ENCODE results near the gene RFX4.
A peak's percentile ranks its signal among the peaks of the same experiment; 100 is the strongest.

Gene RFX4

DNA sequence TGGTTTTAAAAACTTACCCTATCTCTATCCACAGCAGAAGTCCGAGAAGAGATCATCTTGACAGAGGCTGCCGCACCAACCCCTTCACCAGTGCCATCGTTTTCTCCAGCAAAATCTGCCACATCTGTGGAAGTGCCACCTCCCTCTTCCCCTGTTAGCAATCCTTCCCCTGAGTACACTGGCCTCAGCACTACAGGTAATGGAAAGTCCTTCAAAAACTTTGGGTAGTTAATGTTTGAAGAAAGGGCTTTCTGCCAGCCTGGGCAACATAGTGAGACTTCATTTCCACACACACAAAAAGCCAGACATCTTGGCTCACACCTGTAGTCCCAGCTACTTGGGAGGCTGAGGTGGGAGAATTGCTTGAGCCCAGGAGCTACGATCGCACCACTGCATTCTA is 150.1 kb downstream of the RFX4 start:
- no peak for DNase-seq (ENCODE audit: low read depth in 2 of 2)

DNA sequence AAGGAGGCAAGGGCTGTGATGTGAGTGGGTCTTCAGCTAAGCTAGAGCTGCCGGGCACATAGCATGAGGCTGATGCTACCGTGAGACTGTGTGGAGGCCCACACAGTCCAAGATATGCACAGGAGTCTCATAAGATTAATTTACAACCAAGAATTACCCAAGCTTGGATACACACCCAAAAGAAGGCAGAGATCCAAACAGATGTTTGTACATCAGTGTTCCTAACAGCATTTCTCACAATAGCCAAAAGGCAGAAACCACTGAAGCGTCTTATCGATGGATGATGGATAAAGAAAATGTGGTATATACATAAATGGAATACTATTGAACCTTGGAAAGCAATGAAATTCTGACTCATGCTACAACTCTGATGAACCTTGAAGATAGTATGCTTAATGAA is 150.9 kb downstream of the RFX4 start:
- no peak for DNase-seq (ENCODE audit: low read depth in 2 of 2)

DNA sequence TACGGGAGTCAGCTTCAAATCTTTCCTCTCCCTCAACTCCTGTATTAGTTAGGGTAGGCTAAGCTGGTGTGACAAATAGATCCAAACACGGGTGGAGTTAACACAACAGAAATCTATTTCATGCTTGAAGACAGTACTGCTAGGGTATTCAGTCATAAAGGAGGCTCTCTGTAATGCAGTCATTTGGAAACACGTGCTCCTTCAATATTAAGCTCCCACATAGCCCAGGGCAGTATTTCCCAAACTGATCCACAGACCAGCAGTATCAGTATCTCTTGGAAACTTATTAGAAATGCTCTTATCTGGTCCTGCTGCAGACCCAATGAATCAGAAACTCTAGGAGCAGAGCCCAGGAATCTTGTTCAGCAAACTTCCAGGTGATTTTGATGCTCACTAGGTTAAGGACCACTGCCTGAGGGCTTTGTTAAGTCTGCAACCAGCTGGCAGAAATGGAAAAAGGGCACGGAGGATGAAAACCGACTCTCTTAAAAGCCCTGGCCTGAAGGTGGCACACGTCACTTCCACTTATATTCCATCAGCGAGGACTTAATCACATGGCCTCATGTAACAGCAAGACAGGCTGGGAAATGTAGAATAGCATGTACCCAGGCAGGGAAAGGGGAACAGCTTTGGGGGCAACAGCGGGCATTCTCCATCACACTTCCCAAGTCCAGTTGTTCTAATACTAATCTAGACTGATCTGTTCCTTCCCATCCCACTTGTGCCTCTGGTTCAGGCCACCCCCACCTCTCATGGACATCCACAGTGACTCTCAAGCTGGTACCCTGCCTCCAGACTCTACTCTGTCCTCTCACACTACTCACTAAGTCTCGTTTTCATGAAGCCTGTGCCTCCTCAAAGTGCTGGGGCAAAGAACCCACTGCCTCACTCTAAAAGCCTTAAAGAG is 153.5 kb downstream of the RFX4 start:
- no peak for DNase-seq (ENCODE audit: low read depth in 2 of 2)

DNA sequence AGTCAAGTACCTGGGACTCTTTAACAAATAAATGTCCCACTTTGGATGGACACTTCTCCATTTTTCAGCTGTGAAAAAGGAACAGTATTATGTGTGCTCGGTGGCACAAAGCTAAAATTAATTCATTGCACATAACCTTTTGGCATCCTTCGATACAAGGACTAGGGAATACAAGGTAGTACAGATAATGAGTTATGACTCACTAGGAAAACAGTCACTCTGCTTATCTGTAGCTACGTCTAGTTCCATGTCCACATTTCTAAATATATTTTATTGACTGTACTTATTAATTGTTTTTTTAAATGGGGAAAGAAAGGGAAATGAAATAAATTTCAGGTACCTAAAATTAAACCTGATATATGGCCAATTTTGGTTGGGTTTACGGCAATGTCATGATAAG is 156.5 kb downstream of the RFX4 start:
- DNase-seq (ENCODE audit: low read depth in 2 of 2): no peak

DNA sequence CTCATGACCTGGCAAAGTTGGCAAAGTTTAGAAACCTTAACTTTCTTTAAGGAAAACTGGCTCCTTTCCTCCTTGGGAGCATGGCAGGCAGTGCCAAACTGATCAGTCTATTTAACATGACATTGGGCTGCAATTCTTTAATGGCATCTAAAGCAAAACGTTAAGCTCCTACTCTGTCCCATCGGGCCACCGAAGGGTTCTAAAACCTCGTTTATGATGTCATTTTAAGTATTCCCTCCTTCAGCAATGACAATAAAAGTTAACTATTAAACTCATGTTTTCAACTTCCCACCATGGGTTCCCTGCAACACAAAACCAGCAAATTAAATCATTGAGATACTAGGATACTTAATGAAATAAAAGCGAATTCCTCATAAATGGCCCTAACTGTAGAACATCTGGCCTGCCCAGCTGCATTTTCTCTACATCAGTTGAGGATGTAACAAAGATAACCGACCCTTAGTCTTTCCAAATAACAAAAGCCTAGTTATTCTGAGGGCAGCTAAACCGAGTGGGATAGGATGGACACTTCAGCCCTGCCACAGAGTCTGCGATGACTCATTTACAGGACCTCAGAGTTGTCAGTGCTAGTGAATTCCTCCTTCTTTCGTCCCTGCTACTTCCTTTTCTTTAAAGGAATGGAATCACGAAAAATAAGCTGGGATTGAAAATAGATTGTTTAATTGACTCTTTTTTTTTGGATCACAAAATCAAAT is 157.2 kb downstream of the RFX4 start:
- DNase-seq (ENCODE audit: low read depth in 2 of 2): no peak

DNA sequence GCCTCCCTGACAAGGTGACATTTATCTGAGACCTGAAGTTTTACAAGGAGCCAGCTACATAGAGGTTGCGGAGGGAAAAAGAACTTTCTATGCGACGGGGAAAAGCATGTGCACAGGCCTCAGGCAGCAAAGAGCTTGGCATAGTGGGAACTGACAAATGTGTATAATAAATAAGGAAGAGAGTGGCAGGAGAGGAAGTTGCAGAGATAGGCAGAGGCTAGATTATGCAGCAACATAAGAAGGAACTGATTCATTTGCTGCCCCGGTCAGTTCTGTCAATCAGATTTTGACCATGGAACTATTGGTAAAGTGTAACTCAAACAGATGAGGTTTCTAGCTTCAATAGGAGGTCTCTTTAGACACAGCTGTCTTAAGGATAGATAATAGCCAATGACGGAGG is 158.0 kb downstream of the RFX4 start:
- no peak for DNase-seq (ENCODE audit: low read depth in 2 of 2)

DNA sequence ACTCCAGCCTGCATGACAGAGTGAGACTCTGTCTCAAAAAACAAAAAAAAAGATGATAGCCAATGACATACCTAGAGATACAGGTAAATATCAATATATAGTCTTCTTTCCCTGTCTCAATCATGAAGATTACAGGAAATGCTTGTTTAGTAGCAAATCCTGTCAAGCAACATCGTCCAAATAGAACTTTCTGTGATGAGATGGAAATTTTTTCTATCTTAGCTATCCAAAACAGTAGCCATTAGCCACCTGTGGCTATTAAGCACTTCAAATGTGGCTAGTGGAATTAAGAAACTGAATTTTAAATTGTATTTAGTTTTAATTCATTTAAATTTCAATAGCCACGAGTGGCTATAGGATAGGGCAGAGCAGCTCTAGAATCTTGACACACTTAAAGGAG is 158.4 kb downstream of the RFX4 start:
- DNase-seq (ENCODE audit: low read depth in 2 of 2): no peak

DNA sequence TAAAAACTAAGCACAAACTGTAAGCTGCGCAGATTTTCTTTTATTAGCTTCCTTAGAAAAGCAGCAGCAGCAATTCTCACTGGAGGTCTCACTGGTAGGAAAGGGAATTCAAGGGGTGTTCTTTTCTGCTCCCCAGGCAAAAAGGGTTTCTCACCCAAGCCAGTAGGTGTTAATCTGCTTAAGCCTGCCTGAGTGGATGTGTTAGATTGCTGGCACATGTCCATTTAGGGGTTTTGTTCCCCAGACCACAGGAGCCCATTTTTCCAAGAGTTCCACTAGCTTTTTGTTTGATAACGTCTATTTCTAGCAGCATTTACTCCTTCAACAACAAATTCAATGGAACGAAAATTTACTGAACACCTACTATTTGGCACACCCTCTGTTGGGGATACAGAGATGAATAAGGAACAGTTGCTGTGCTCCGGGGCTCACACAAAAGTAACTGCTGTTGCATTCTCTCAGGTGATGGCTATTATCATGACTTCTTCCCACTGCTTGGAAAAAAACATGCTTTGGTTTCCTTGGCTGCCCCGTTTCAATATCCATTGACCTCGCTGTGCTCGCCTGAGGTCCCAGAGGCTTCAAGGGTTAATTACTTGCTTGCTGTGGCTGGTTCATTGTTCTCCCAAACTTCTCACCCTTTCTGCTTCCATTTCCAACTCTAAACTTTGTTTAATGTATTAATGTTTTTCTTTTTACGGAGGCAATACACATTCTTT is 160.6 kb downstream of the RFX4 start:
- DNase-seq (ENCODE audit: low read depth in 2 of 2): no peak

DNA sequence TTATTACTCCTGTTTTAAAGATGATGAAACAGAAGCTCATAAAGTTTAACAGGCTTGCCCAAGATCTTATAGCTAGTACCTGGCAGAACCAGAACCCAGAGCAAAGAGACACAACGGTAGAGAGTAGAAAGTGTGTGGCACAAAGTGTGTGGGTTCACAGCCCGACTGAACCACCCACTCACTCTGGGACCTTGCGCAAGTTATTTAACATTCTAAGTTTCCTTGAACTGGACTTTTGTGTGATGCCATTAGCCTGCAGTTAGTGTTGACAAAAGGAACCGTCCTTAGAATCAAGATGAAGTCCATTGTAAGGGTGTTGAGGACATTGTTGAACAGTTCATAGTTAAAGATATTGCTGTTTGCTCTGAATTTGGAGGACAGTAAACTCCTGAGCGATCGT is 161.8 kb downstream of the RFX4 start:
- no peak for DNase-seq (ENCODE audit: low read depth in 2 of 2)

DNA sequence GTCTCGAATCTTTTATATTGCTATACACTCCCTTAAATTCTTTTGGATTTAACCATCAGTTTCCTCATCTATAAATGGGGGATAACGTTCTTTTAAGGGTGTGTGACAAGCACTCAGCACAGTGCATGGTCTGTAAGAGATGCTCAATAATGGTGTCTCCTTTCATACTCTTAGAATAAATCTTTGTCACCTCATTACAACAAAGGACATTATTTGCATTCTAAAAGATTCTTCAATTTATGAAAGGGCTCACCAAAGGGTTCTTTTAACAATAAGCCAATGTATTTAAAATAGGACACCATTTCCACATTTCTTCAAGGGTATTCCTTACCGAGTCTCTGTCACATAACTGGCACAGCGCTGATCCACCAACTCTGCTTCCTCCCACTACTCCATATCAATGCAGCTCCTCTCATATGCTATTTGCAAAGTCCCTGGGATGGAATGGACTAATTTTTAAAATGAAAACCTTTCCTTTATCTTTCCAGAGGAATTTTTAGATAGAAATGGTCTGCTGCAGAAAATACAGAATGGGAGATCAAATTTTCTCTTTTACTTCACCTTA is 162.5 kb downstream of the RFX4 start:
- DNase-seq (ENCODE audit: low read depth in 2 of 2): no peak

DNA sequence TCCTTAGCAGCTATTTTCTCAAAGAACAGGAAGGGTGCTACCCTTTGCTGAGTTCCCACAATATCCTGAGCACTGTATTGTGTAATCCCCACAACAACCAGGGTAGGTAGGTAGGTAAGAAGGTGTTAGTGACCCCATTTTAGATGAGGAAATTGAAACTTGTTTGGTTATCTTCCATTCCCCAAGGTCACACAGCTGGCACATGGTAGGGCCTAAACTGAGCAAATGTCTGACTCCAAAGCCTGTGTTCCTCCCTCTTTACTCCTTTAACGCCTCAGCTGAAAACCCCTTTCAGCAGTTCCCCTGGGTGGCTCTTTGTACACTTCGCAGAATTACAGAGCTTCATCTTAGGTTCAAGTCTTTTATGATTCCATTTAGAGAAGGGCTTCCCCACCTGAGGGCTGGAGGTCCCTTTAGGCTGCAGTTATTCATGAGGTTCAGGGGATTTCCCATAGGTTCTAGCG is 165.2 kb downstream of the RFX4 start:
- DNase-seq (ENCODE audit: low read depth in 2 of 2): no peak

DNA sequence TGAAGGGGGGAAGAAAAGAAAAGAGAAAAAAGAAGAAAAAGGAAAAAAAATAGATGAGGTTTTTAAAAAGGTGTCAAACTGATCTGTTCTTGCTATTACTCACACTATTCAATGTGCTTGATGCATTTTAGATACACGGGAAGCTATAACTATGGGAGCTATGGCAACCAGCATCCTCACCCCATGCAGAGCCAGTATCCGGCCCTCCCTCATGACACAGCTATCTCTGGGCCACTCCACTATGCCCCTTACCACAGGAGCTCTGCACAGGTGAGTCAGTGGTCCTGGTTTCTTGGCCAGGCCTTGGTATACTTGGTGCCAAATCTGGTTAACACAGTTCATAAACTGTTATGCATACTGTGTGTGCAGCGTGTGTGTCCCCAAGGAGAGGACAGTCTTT is 167.7 kb downstream of the RFX4 start:
- no peak for DNase-seq (ENCODE audit: low read depth in 2 of 2)

DNA sequence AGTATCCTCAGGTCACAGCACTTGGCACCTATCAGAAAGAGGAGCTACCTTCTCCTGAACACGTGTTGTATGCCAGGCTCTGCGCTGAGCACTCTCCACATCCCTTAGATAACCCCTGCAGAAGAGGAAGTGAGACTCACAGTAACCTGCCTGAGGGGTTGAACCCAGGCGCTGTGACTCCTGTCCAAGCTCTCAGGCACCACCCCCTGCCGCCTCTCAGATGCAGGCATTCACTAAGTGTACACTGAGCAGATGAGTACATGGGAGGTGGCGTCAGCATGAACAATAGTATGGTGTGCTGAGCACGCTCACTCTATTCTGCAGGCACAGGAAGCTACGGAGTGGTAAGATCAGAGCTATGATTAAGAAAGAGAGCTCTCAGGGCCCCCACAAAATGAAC is 170.7 kb downstream of the RFX4 start:
- DNase-seq (ENCODE audit: low read depth in 2 of 2): peak; percentile 49 to 52

DNA sequence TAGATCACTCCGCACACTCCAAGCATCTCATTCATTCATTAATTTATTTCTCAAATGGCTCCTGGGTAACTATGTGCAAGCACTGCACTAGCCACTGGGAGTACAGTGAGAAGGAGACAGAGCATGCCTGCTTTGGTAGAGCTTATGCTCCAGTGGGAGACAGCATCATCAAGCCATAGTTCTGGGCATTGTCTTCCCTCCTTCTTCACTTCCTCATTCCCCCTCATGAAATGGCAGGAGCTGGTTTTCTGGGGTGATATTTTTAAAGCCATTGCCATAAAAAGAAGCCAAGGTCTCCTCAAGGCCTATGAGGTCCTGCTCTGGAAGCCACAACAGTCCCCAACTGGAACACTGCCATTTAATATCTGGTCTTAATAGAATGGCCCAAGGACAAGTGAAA is 171.5 kb downstream of the RFX4 start:
- no peak for DNase-seq (ENCODE audit: low read depth in 2 of 2)

DNA sequence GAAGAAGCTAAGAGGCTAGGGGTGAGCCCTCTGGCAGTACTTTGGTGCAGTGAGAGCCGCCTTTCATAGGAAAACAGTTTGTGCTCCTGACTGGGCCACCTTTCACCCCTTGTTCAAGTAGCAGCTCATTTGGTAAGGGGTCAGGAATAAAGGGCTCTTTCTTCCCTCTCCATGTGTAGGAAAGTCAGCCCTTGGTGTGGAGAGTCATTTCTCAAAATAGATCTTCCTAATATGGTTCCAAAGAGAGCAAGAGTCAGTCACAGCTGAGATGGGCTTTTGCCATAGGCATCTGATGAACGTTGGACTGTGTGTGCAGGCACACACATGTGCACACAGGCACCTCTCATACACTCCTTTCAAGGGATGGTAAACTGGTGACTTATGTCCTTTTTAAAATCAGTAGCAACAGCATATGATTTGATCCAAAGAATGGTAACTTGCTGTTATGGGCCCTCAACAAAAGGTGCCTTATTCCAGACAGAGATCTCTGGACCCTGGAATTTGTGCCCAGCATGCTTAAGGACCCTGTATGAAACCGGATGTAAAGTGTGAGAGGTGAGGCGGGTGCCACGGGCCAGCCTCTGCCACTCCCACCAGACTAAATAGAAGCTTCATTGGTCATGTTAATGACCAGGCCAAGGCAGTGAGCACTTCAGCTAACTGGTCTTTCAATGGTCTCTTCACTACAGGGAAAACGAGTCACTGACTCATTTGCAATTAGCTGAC is 175.0 kb downstream of the RFX4 start:
- no peak for DNase-seq (ENCODE audit: low read depth in 2 of 2)

DNA sequence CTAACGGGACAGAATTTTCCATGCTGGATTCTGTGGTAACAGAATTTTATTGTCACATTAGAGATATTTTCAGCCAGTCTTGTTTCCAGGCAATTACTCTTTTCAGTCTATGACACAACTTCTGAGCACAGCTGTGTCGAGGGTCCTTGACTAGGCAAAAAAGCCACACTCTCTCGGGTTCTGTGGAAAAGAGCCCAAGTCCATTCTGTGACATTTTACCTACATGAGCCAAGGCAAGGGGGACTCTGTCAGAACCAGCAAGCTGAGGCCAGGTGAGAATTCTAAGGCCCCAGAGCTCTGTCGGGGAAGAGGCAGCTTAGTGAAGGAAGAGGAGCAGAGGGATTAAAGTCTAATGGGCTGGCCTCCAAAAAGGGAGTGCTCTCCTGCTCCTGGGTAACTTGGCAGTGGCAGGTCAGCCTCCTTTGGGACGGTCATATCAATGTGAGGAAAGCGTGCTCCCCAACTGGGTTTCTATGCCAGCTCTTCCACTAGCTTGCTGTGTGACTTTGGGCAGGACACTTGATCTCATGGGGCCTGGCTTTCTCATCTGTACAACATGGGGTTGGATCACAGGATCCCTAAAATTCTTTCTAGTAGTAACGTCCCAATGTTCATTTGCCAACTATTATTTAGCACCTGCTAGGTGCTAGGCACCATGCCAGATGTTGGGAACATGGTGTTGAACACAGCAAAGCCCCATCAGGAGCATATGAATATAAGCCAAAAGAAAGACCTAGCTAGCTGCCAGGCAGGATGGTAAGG is 175.7 kb downstream of the RFX4 start:
- DNase-seq (ENCODE audit: low read depth in 2 of 2): no peak

DNA sequence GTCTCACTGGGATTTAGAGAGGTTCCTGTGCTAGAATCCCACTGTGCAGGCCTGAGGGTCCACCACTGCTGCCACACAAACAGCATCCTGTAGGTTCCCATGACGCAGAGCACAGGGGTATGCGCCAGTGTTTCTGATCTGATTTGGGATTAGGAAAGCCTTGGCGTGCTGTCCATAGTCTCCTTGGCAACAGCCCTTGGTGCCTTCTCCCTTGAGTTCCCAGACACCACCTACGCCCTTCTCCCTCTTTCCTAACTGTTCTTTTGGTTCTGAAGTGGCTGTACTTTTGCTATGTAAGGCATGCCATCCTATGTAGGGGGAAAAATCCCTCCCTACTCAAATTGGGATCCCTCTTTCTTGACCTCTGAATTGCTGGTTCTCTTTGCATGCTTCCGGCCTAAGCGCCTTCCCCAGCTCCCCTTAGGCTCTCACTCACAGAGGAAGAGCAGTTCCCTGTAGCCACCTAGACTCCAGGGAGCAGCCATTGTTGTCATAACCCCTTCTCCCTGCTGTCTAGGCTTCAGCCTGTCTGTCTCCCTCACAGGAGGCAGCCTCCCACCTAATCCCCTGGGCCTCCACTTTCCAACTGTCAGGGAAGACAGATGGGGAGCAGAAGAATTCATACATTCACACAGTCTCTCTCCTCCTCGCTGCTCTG is 176.9 kb downstream of the RFX4 start:
- no peak for DNase-seq (ENCODE audit: low read depth in 2 of 2)

DNA sequence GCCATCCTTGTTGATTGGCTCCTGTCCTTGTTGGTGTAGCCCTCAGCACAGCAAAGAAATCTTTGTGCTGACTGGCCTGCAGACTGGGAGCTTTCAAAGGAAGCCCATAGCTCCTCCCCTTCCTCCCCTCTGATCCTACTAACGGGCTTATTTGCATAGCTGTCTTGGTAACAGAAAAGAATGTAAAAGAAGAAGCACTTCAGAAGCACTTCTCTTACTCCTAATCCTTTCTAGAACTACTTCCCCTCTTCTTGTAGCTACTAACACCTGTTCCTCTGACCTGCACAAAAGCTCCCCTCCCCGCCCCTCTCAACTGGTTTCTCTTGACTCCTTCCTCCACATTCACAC is 177.4 kb downstream of the RFX4 start:
- DNase-seq (ENCODE audit: low read depth in 2 of 2): no peak

DNA sequence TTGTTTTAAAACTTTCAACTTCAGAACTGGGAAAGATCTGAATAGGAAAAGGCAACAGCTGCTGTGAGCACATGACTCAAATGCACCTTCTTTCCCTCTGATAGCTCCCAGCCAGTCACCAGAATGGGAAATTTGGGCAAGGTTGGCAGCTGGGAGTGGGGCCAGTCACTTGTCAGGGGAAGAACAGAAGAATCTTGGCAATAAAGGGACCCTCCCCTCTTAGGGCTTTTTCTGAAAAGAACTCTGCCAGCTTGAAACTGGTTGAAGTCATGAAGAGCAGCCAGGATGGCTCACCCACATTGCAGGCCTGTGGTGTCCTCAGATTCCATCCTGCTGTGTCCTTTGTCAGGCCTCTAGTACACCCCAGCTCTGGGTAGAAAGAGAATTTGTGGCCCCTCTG is 181.4 kb downstream of the RFX4 start:
- no peak for DNase-seq (ENCODE audit: low read depth in 2 of 2)

DNA sequence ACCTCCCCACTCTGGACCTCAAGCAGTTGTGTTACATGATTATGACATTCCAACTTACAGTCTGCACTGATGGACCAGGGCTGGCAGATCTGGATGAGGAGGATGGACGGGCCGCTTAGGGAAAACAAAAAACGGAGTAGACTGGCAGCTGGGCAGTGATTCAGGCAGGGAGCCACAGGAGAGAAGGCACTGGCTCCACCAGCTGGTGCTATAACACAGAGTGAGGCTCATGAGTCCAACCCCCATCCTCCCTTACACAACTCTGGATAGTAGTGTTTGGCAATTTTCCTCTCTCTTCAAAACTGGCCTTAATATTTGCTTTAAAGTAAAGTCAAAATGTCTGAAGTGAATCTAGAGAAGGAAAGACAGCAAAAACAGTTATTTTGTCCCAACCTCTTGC is 181.9 kb downstream of the RFX4 start:
- no peak for DNase-seq (ENCODE audit: low read depth in 2 of 2)
